ENCODE measurements around the gene RALGPS2. TPM values are rescaled to one million over a fixed set of nuclear protein-coding genes. Genes with fewer than 3 reads are reported as not detected.

RALGPS2 gene
- total RNA-seq, 1 donor from 2014 or later: 15.0 TPM

- TF ChIP-seq CTCF (IDR thresholded peaks at IDR 0.05; ENCODE audit: insufficient read depth, low read length, severe bottlenecking): no peak
- H3K4me3 ChIP-seq (ENCODE audit: low read depth, low read length): no peak overlapping the region
- H3K36me3 ChIP-seq (ENCODE audit: control insufficient read depth, insufficient read depth, low read length): no peaks in the 10 kb centered on the region
- no peak for FAIRE-seq
- no peak for DNase-seq (ENCODE audit: low read depth)
- H3K27me3 ChIP-seq (ENCODE audit: control insufficient read depth, insufficient read depth, low read length): no peaks in the 10 kb centered on the region
These were observed 156.9 kb downstream of the RALGPS2 start for GRCh38 chr1:178881950-178882349.

DNA sequence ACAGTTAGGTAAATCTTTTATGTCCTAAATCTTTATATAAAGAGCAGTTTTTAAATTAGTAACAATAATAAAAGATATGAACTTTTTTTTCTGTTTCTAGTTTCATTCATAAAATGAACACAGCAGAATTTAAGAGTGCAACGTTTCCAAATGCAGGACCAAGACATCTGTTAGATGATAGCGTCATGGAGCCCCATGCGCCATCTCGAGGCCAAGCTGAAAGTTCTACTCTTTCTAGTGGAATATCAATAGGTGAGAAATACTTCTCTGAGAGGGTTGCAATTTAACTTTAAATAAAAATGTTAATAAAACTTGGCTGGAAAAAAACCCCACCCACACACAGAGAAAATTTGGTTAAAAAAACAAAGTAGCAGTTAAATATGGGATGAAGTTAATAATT is 160.8 kb downstream of the RALGPS2 start:
- Histone ChIP-seq H3K27me3 (ENCODE audit: control insufficient read depth, insufficient read depth, low read length) (no peaks in the 10 kb centered on the region), H3K36me3 (ENCODE audit: control insufficient read depth, insufficient read depth, low read length) (no peaks in the 10 kb centered on the region), H3K4me3 (ENCODE audit: low read depth, low read length) (no peak overlapping the region)
- DNase-seq (ENCODE audit: low read depth) (no peak), FAIRE-seq (no peak)
- TF ChIP-seq CTCF (IDR thresholded peaks at IDR 0.05; ENCODE audit: insufficient read depth, low read length, severe bottlenecking): no peak

DNA sequence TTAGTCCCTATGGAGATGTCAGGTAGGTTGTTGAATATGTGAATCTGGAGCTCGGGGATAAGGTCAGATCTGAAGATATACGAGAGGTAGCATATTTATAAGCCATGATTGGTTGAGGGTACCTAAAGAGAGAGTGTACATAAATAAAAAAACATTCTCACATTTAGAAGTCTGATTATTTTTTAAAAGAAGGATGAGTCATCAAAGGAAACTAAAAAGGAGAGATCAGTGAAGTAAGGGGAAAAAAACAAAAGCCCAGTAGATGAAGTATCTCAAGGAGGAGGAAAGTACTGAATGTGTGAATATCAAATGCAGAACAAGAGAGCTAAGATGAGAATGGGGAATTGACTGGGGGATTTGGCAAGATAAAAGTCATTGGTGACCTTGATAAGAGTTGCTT is 161.5 kb downstream of the RALGPS2 start:
- FAIRE-seq: no peak
- no peaks in the 10 kb centered on the region for H3K27me3 ChIP-seq (ENCODE audit: control insufficient read depth, insufficient read depth, low read length)
- TF ChIP-seq CTCF (IDR thresholded peaks at IDR 0.05; ENCODE audit: insufficient read depth, low read length, severe bottlenecking): no peak
- H3K36me3 ChIP-seq (ENCODE audit: control insufficient read depth, insufficient read depth, low read length): no peaks in the 10 kb centered on the region
- no peak overlapping the region for H3K4me3 ChIP-seq (ENCODE audit: low read depth, low read length)
- no peak for DNase-seq (ENCODE audit: low read depth)

DNA sequence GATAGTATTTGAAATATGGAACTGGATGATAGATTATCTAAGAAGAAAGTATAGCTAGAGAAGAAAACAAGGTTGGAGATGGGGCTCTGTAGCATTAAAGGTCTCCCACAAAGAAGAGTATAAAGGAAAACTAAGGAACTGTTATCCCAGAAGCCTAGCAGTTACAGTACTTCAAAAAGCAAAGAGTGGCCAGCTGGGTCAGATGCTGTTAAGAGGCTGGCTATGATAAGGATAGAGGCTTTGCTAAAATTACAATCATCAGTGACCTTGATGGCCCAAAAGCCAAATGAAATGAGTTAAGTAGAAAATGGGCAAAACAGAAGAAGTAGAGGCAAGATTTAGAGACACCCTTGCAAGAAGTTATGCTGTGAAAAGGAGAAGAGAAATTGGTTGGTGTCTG is 170.9 kb downstream of the RALGPS2 start:
- Histone ChIP-seq H3K27me3 (ENCODE audit: control insufficient read depth, insufficient read depth, low read length) (no peaks in the 10 kb centered on the region), H3K36me3 (ENCODE audit: control insufficient read depth, insufficient read depth, low read length) (no peaks in the 10 kb centered on the region), H3K4me3 (ENCODE audit: low read depth, low read length) (no peak overlapping the region)
- no peak for FAIRE-seq
- TF ChIP-seq CTCF (IDR thresholded peaks at IDR 0.05; ENCODE audit: insufficient read depth, low read length, severe bottlenecking): no peak
- DNase-seq (ENCODE audit: low read depth): no peak

DNA sequence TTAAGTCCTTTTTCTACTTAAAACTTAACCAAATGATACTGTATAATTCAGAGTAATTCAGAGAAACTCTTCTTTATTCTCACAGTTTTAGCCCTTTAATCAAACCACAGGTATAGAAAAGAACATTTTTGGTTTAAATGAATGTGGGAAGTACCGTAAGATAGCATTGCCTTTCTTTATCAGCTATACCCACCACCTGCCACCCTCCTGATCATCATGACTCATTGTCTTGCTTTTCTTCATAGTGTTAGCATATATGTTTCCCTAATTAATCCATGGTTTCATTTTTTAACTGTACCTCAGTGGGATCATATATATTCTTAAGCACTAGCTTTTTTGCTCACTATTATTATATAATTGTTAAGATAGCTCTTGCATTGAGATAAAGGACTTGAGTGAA is 173.4 kb downstream of the RALGPS2 start:
- FAIRE-seq: no peak
- no peaks in the 10 kb centered on the region for H3K36me3 ChIP-seq (ENCODE audit: control insufficient read depth, insufficient read depth, low read length)
- no peak for DNase-seq (ENCODE audit: low read depth)
- no peak overlapping the region for H3K4me3 ChIP-seq (ENCODE audit: low read depth, low read length)
- H3K27me3 ChIP-seq (ENCODE audit: control insufficient read depth, insufficient read depth, low read length): no peaks in the 10 kb centered on the region
- TF ChIP-seq CTCF (IDR thresholded peaks at IDR 0.05; ENCODE audit: insufficient read depth, low read length, severe bottlenecking): no peak

DNA sequence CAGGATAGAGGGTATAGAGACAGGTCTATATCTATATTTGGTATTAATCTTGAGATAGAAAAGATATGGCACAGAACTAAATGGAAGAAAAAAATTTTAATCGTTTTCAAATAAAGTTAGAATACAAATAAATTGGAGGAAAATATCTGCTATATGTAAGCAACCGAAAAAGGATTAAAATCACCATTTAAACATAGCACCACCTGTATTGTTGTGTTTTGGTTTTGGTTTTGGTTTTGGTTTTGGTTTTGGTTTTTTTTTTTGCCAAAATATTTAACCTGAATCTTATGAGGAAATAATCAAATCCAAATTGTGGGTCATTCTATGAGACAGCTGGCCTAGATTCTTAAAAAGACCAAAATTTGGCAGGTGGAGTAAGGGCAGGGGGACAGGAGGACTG is 174.4 kb downstream of the RALGPS2 start:
- DNase-seq (ENCODE audit: low read depth) (no peak), FAIRE-seq (no peak)
- Histone ChIP-seq H3K4me3 (ENCODE audit: low read depth, low read length) (no peak overlapping the region), H3K27me3 (ENCODE audit: control insufficient read depth, insufficient read depth, low read length) (no peaks in the 10 kb centered on the region), H3K36me3 (ENCODE audit: control insufficient read depth, insufficient read depth, low read length) (no peaks in the 10 kb centered on the region)
- no peak for TF ChIP-seq CTCF (IDR thresholded peaks at IDR 0.05; ENCODE audit: insufficient read depth, low read length, severe bottlenecking)

Data from bronchial epithelial cell (primary cell).